Neural progenitor cell (in vitro differentiated cells): ENCODE measurements around the gene NBAS. TPM values are rescaled to one million over a fixed set of nuclear protein-coding genes. Genes with fewer than 3 reads are reported as not detected.

ENCODE experiments used
- DNase-seq: peaks from one replicate; pipeline ENCODE4 v3.0.0-alpha.2; 2016; ENCODE audit warnings: low spot score
- H2AFZ ChIP-seq: fragments of 200-600 bp; sonication (generic); replicated peaks from 2 replicates; pipeline ENCODE4 v1.6.1; 2016; ENCODE audit warnings: antibody characterized with exemption
- H3F3A ChIP-seq: fragments of 200-600 bp; sonication (generic); 2 replicates; pipeline ENCODE4 v1.6.1; 2016; ENCODE audit warnings: antibody characterized with exemption, low read depth
- H3K27ac ChIP-seq: fragments of 200-600 bp; sonication (generic); 2 replicates; pipeline ENCODE4 v1.5.1; 2016; ENCODE audit warnings: mild to moderate bottlenecking
- H3K27me3 ChIP-seq: fragments of 200-600 bp; sonication (generic); 2 replicates; pipeline ENCODE4 v1.6.1; 2016; ENCODE audit warnings: mild to moderate bottlenecking, moderate library complexity
- H3K36me3 ChIP-seq: fragments of 200-600 bp; sonication (generic); 2 replicates; pipeline ENCODE4 v1.5.1; 2016
- H3K4me1 ChIP-seq: fragments of 200-600 bp; sonication (generic); 2 replicates; pipeline ENCODE4 v1.6.1; 2016; ENCODE audit warnings: mixed run types
- H3K4me2 ChIP-seq: fragments of 200-600 bp; sonication (generic); 2 replicates; pipeline ENCODE4 v1.6.1; 2016
- H3K4me3 ChIP-seq: fragments of 200-600 bp; sonication (generic); 2 replicates; pipeline ENCODE4 v1.5.1; 2016
- H3K79me2 ChIP-seq: fragments of 200-600 bp; sonication (generic); 2 replicates; pipeline ENCODE4 v1.6.1; 2016; ENCODE audit warnings: low read depth
- H3K9ac ChIP-seq: fragments of 200-600 bp; sonication (generic); 2 replicates; pipeline ENCODE4 v1.6.1; 2016
- H3K9me3 ChIP-seq: fragments of 200-600 bp; sonication (generic); 2 replicates; pipeline ENCODE4 v1.5.1; 2016; ENCODE audit warnings: low read depth
- H4K20me1 ChIP-seq: fragments of 200-600 bp; sonication (generic); 2 replicates; pipeline ENCODE4 v1.6.1; 2016; ENCODE audit warnings: low read depth
- H3K27ac Mint-ChIP-seq: 3 replicates; pipeline ENCODE4 v1.8.0; 2021; ENCODE audit warnings: mixed read lengths
- H3K27me3 Mint-ChIP-seq: 2 replicates; pipeline ENCODE4 v1.8.0; 2022; ENCODE audit warnings: low read depth, mild to moderate bottlenecking, inconsistent platforms, moderate library complexity, mixed read lengths; ENCODE audit not compliant: insufficient read depth
- H3K36me3 Mint-ChIP-seq: 3 replicates; pipeline ENCODE4 v1.8.0; 2021; ENCODE audit warnings: mixed read lengths
- H3K4me1 Mint-ChIP-seq: 3 replicates; pipeline ENCODE4 v1.8.0; 2021; ENCODE audit warnings: mixed read lengths
- H3K4me3 Mint-ChIP-seq: 3 replicates; pipeline ENCODE4 v1.8.0; 2021; ENCODE audit warnings: mild to moderate bottlenecking, moderate library complexity, mixed read lengths
- H3K9me3 Mint-ChIP-seq: 3 replicates; pipeline ENCODE4 v1.8.0; 2020; ENCODE audit warnings: mixed read lengths
- CTCF ChIP-seq: fragments of 200-600 bp; sonication (generic); IDR thresholded peaks from 2 replicates; pipeline ENCODE4 v1.5.1; 2017; ENCODE audit warnings: antibody characterized with exemption, mild to moderate bottlenecking
- EZH2 ChIP-seq: fragments of 200-600 bp; sonication (generic); IDR thresholded peaks from 2 replicates; pipeline ENCODE4 v1.6.1; 2017; ENCODE audit warnings: antibody characterized with exemption, mild to moderate bottlenecking, moderate library complexity
- EZH2phosphoT487 ChIP-seq: fragments of 200-600 bp; sonication (generic); IDR thresholded peaks from 2 replicates; pipeline ENCODE4 v1.6.1; 2017; ENCODE audit warnings: antibody characterized with exemption
- total RNA-seq: library from RNA; depleted of rRNA; stranded (reverse); fragments of >200 nt; gene quantifications from 2 replicates; pipeline ENCODE4 v1.2.3, GENCODE V29; 2015; ENCODE audit warnings: low replicate concordance

NBAS gene
- total RNA-seq, 1 donor from 2014 or later, result 58.0 TPM

- Histone ChIP-seq H3K4me1 (no peaks in the 10 kb centered on the region), H3K36me3 (no peaks in the 10 kb centered on the region), H3K4me3 (no peak overlapping the region), H4K20me1 (no peaks in the 10 kb centered on the region), H3K27me3 (no peaks in the 10 kb centered on the region), H2AFZ (no peak overlapping the region), H3K9ac (no peak overlapping the region), H3K9me3 (no peaks in the 10 kb centered on the region), H3K79me2 (no peaks in the 10 kb centered on the region), H3K27ac (no peak overlapping the region), H3F3A (no peaks in the 10 kb centered on the region), H3K4me2 (no peak overlapping the region)
- no peak for DNase-seq
- Mint-ChIP-seq H3K27me3 (no peaks in the 10 kb centered on the region), H3K27ac (no peak overlapping the region), H3K4me3 (no peak overlapping the region), H3K9me3 (peaks cover under 1% of the 10 kb centered on the region), H3K36me3 (no peaks in the 10 kb centered on the region), H3K4me1 (peaks cover 23% of the 10 kb centered on the region)
- TF ChIP-seq EZH2phosphoT487 (no peak), EZH2 (no peak), CTCF (no peak)
Measured at GRCh38 chr2:15146960-15147359, 414.2 kb downstream of the NBAS start.

- no peak overlapping the region for H3K27ac Mint-ChIP-seq
- Histone ChIP-seq H3K27ac (no peak overlapping the region), H3F3A (no peaks in the 10 kb centered on the region), H3K9me3 (no peaks in the 10 kb centered on the region), H3K4me3 (no peak overlapping the region), H4K20me1 (no peaks in the 10 kb centered on the region), H3K4me2 (no peak overlapping the region), H3K4me1 (no peaks in the 10 kb centered on the region), H3K9ac (no peak overlapping the region), H3K27me3 (no peaks in the 10 kb centered on the region), H3K79me2 (no peaks in the 10 kb centered on the region), H3K36me3 (no peaks in the 10 kb centered on the region), H2AFZ (no peak overlapping the region)
- H3K4me3 Mint-ChIP-seq, result no peak overlapping the region
- no peaks in the 10 kb centered on the region for H3K27me3 Mint-ChIP-seq
- no peak for DNase-seq
- peaks cover 2% of the 10 kb centered on the region for H3K9me3 Mint-ChIP-seq
- H3K36me3 Mint-ChIP-seq, result no peaks in the 10 kb centered on the region
- peaks cover 25% of the 10 kb centered on the region for H3K4me1 Mint-ChIP-seq
- TF ChIP-seq EZH2 (no peak), EZH2phosphoT487 (no peak), CTCF (no peak)
Measured at GRCh38 chr2:15145919-15146318, 415.2 kb downstream of the NBAS start.

- H3K27ac ChIP-seq, result no peak overlapping the region
- no peaks in the 10 kb centered on the region for H3F3A ChIP-seq
- no peak overlapping the region for H2AFZ ChIP-seq
- no peaks in the 10 kb centered on the region for H3K79me2 ChIP-seq
- no peaks in the 10 kb centered on the region for H3K4me1 ChIP-seq
- Mint-ChIP-seq H3K4me1 (peaks cover 25% of the 10 kb centered on the region), H3K4me3 (no peak overlapping the region), H3K27me3 (no peaks in the 10 kb centered on the region), H3K27ac (no peak overlapping the region), H3K9me3 (peaks cover 2% of the 10 kb centered on the region), H3K36me3 (no peaks in the 10 kb centered on the region)
- no peak overlapping the region for H3K4me2 ChIP-seq
- no peak for DNase-seq
- H3K27me3 ChIP-seq, result no peaks in the 10 kb centered on the region
- H3K9me3 ChIP-seq, result no peaks in the 10 kb centered on the region
- no peaks in the 10 kb centered on the region for H4K20me1 ChIP-seq
- H3K4me3 ChIP-seq, result no peak overlapping the region
- H3K9ac ChIP-seq, result no peak overlapping the region
- no peaks in the 10 kb centered on the region for H3K36me3 ChIP-seq
- TF ChIP-seq EZH2phosphoT487 (no peak), EZH2 (no peak), CTCF (no peak)
Measured at GRCh38 chr2:15145046-15145817, 415.9 kb downstream of the NBAS start.
